IgD-negative memory B cell (primary cell): ENCODE measurements around the gene CSPG5. TPM values are rescaled to one million over a fixed set of nuclear protein-coding genes. Genes with fewer than 3 reads are reported as not detected.

Source experiments
- H3K27ac Mint-ChIP-seq, 3 donors: one replicate each; pipeline ENCODE4 v1.8.0; 2020 to 2022; ENCODE audit warnings: mild to moderate bottlenecking in 3 of 3, mixed read lengths in 3 of 3, moderate library complexity in 1 of 3
- H3K27me3 Mint-ChIP-seq: one replicate; pipeline ENCODE4 v1.8.0; 2021; ENCODE audit warnings: mixed read lengths
- H3K36me3 Mint-ChIP-seq: one replicate; pipeline ENCODE4 v1.8.0; 2020; ENCODE audit warnings: mild to moderate bottlenecking, mixed read lengths
- H3K4me1 Mint-ChIP-seq, 3 donors: one replicate each; pipeline ENCODE4 v1.8.0; 2020 to 2022; ENCODE audit warnings: mixed read lengths in 3 of 3, mild to moderate bottlenecking in 1 of 3
- H3K4me3 Mint-ChIP-seq, 4 donors: one replicate each; pipeline ENCODE4 v1.8.0; 2020 to 2022; ENCODE audit warnings: mild to moderate bottlenecking in 4 of 4, mixed read lengths in 4 of 4, moderate library complexity in 3 of 4
- H3K9me3 Mint-ChIP-seq, 3 donors: one replicate each; pipeline ENCODE4 v1.8.0; 2020 to 2021; ENCODE audit warnings: mixed read lengths in 3 of 3, mild to moderate bottlenecking in 1 of 3
- polyA plus RNA-seq: library from polyadenylated mRNA; unstranded; fragments of 300-500 nt; fragmentation: Illumina TruSeq; gene quantifications from one replicate; pipeline ENCODE4 v1.2.3, GENCODE V29; 2021

CSPG5 gene
- polyA plus RNA-seq, 1 donor from 2014 or later, result 0.41 TPM

- Mint-ChIP-seq H3K36me3 (no peaks in the 10 kb centered on the region), H3K27me3 (peaks cover 21% of the 10 kb centered on the region), H3K4me3 (peak overlapping the region in 1 of 4 donors; percentile 34), H3K27ac (no peak overlapping the region), H3K4me1 (peaks cover 0 to 1% (median 0%) of the 10 kb centered on the region in 3 donors), H3K9me3 (no peaks in the 10 kb centered on the region)
Observed at GRCh38 chr3:47573190-47574172, 5.2 kb downstream of the CSPG5 start.

- Mint-ChIP-seq H3K27me3 (peaks cover 17% of the 10 kb centered on the region), H3K4me3 (peak overlapping the region in 1 of 4 donors; percentile 71), H3K36me3 (no peaks in the 10 kb centered on the region)
Observed at GRCh38 chr3:47571391-47572175, 7.1 kb downstream of the CSPG5 start.

GRCh38 chr3:47568901-47569300, 9.8 kb downstream of the CSPG5 start:
- no peak overlapping the region for H3K27ac Mint-ChIP-seq
- H3K9me3 Mint-ChIP-seq, result peaks cover 0 to 2% (median 0%) of the 10 kb centered on the region in 3 donors
- H3K4me3 Mint-ChIP-seq, result no peak overlapping the region

More at GRCh38 chr3:47571391-47572175, 7.1 kb downstream of the CSPG5 start:
- H3K27ac Mint-ChIP-seq, result no peak overlapping the region
- peaks cover 0 to under 1% (median 0%) of the 10 kb centered on the region in 3 donors for H3K9me3 Mint-ChIP-seq
- peaks cover 0 to 3% (median 1%) of the 10 kb centered on the region in 3 donors for H3K4me1 Mint-ChIP-seq

GRCh38 chr3:47567149-47567548, 11.5 kb downstream of the CSPG5 start:
- Mint-ChIP-seq H3K36me3 (no peaks in the 10 kb centered on the region), H3K27ac (no peak overlapping the region), H3K4me1 (peaks cover 0 to 3% (median 0%) of the 10 kb centered on the region in 3 donors), H3K9me3 (peaks cover 0 to 2% (median 0%) of the 10 kb centered on the region in 3 donors), H3K27me3 (peaks cover 5% of the 10 kb centered on the region), H3K4me3 (no peak overlapping the region)

More at GRCh38 chr3:47568901-47569300, 9.8 kb downstream of the CSPG5 start:
- Mint-ChIP-seq H3K4me1 (peaks cover 0 to 3% (median 0%) of the 10 kb centered on the region in 3 donors), H3K36me3 (no peaks in the 10 kb centered on the region), H3K27me3 (peaks cover 13% of the 10 kb centered on the region)

- Mint-ChIP-seq H3K9me3 (peaks cover 0 to 2% (median 0%) of the 10 kb centered on the region in 3 donors), H3K4me3 (no peak overlapping the region), H3K4me1 (peaks cover 0 to 3% (median 0%) of the 10 kb centered on the region in 3 donors), H3K27ac (no peak overlapping the region), H3K36me3 (no peaks in the 10 kb centered on the region), H3K27me3 (peaks cover 2% of the 10 kb centered on the region)
Observed at GRCh38 chr3:47566667-47567066, 12.0 kb downstream of the CSPG5 start.

- H3K27ac Mint-ChIP-seq, result no peak overlapping the region
- H3K27me3 Mint-ChIP-seq, result peaks cover 7% of the 10 kb centered on the region
- peaks cover 0 to 3% (median 0%) of the 10 kb centered on the region in 3 donors for H3K4me1 Mint-ChIP-seq
- H3K36me3 Mint-ChIP-seq, result no peaks in the 10 kb centered on the region
- peaks cover 0 to 2% (median 0%) of the 10 kb centered on the region in 3 donors for H3K9me3 Mint-ChIP-seq
- H3K4me3 Mint-ChIP-seq, result no peak overlapping the region
Observed at GRCh38 chr3:47565734-47566550, 12.7 kb downstream of the CSPG5 start.

- H3K36me3 Mint-ChIP-seq, result no peaks in the 10 kb centered on the region
- no peak overlapping the region for H3K4me3 Mint-ChIP-seq
- H3K9me3 Mint-ChIP-seq, result peaks cover 0 to 2% (median 0%) of the 10 kb centered on the region in 3 donors
- peaks cover 4% of the 10 kb centered on the region for H3K27me3 Mint-ChIP-seq
- no peaks in the 10 kb centered on the region for H3K4me1 Mint-ChIP-seq
- no peak overlapping the region for H3K27ac Mint-ChIP-seq
Observed at GRCh38 chr3:47556351-47556750, 22.3 kb downstream of the CSPG5 start.

- Mint-ChIP-seq H3K27ac (no peak overlapping the region), H3K4me3 (no peak overlapping the region), H3K36me3 (no peaks in the 10 kb centered on the region), H3K9me3 (peaks cover 0 to 2% (median 0%) of the 10 kb centered on the region in 3 donors), H3K4me1 (no peaks in the 10 kb centered on the region), H3K27me3 (peaks cover 1% of the 10 kb centered on the region)
Observed at GRCh38 chr3:47554335-47554734, 24.3 kb downstream of the CSPG5 start.

GRCh38 chr3:47553407-47553806, 25.3 kb downstream of the CSPG5 start:
- peaks cover 1% of the 10 kb centered on the region for H3K27me3 Mint-ChIP-seq
- no peak overlapping the region for H3K27ac Mint-ChIP-seq
- no peaks in the 10 kb centered on the region for H3K4me1 Mint-ChIP-seq
- H3K4me3 Mint-ChIP-seq, result no peak overlapping the region
- no peaks in the 10 kb centered on the region for H3K36me3 Mint-ChIP-seq
- peaks cover 0 to 2% (median 0%) of the 10 kb centered on the region in 3 donors for H3K9me3 Mint-ChIP-seq

GRCh38 chr3:47542471-47543173, 36.0 kb downstream of the CSPG5 start:
- Mint-ChIP-seq H3K4me1 (no peaks in the 10 kb centered on the region), H3K27me3 (peaks cover 4% of the 10 kb centered on the region), H3K27ac (no peak overlapping the region), H3K36me3 (no peaks in the 10 kb centered on the region), H3K4me3 (no peak overlapping the region), H3K9me3 (no peaks in the 10 kb centered on the region)

GRCh38 chr3:47541583-47542108, 37.0 kb downstream of the CSPG5 start:
- no peak overlapping the region for H3K27ac Mint-ChIP-seq
- H3K4me1 Mint-ChIP-seq, result no peaks in the 10 kb centered on the region
- peaks cover 5% of the 10 kb centered on the region for H3K27me3 Mint-ChIP-seq
- no peaks in the 10 kb centered on the region for H3K9me3 Mint-ChIP-seq
- H3K4me3 Mint-ChIP-seq, result no peak overlapping the region
- no peaks in the 10 kb centered on the region for H3K36me3 Mint-ChIP-seq

GRCh38 chr3:47540281-47540680, 38.4 kb downstream of the CSPG5 start:
- Mint-ChIP-seq H3K4me3 (no peak overlapping the region), H3K36me3 (no peaks in the 10 kb centered on the region), H3K9me3 (no peaks in the 10 kb centered on the region), H3K4me1 (no peaks in the 10 kb centered on the region), H3K27me3 (peaks cover 5% of the 10 kb centered on the region), H3K27ac (no peak overlapping the region)

GRCh38 chr3:47536967-47537366, 41.7 kb downstream of the CSPG5 start:
- Mint-ChIP-seq H3K4me1 (peaks cover 0 to 1% (median 0%) of the 10 kb centered on the region in 3 donors), H3K27me3 (peaks cover 5% of the 10 kb centered on the region)

More at GRCh38 chr3:47536967-47537366, 41.7 kb downstream of the CSPG5 start:
- Mint-ChIP-seq H3K9me3 (peaks cover 0 to 2% (median 0%) of the 10 kb centered on the region in 3 donors), H3K4me3 (no peak overlapping the region), H3K36me3 (no peaks in the 10 kb centered on the region), H3K27ac (no peak overlapping the region)
